ENCODE results near the gene COL4A1.

GRCh38 chr13:110317496-110318195 is 10.7 kb upstream of the COL4A1 start:
- TF ChIP-seq CTCF (IDR thresholded peaks at IDR 0.05), result no peak
- no peak for TF ChIP-seq EZH2 (IDR thresholded peaks at IDR 0.05)

All from neural progenitor cell (in vitro differentiated cells).